Hepatocyte (in vitro differentiated cells): ENCODE data around the gene OBI1. TPM values are rescaled to one million over a fixed set of nuclear protein-coding genes. Genes with fewer than 3 reads are reported as not detected.

Experiments used
- DNase-seq: peaks from one replicate; pipeline ENCODE4 v3.0.0-alpha.2; 2016; ENCODE audit warnings: low spot score
- H2AFZ ChIP-seq: fragments of 200-600 bp; sonication (generic); 2 replicates; pipeline ENCODE4 v1.6.0; 2016; ENCODE audit warnings: antibody characterized with exemption, mild to moderate bottlenecking
- H3K27ac ChIP-seq: fragments of 200-600 bp; sonication (generic); 2 replicates; pipeline ENCODE4 v1.5.1; 2016; ENCODE audit warnings: mild to moderate bottlenecking
- H3K27me3 ChIP-seq: fragments of 200-600 bp; sonication (generic); 2 replicates; pipeline ENCODE4 v1.6.1; 2016
- H3K36me3 ChIP-seq: fragments of 200-600 bp; sonication (generic); replicated peaks from 2 replicates; pipeline ENCODE4 v1.5.1; 2016; ENCODE audit warnings: low read depth; ENCODE audit not compliant: insufficient read depth
- H3K4me1 ChIP-seq: fragments of 200-600 bp; sonication (generic); 2 replicates; pipeline ENCODE4 v1.5.1; 2016; ENCODE audit warnings: mild to moderate bottlenecking, moderate library complexity; ENCODE audit not compliant: insufficient read depth
- H3K4me2 ChIP-seq: fragments of 200-600 bp; sonication (generic); 2 replicates; pipeline ENCODE4 v1.6.0; 2016
- H3K4me3 ChIP-seq: fragments of 200-600 bp; sonication (generic); 2 replicates; pipeline ENCODE4 v1.5.1; 2016; ENCODE audit warnings: mild to moderate bottlenecking
- H3K79me2 ChIP-seq: fragments of 200-600 bp; sonication (generic); 2 replicates; pipeline ENCODE4 v1.6.0; 2017; ENCODE audit warnings: mild to moderate bottlenecking
- H3K9me2 ChIP-seq: fragments of 200-600 bp; sonication (generic); replicated peaks from 2 replicates; pipeline ENCODE4 v1.6.0; 2017; ENCODE audit warnings: mild to moderate bottlenecking; ENCODE audit not compliant: insufficient read depth
- H3K9me3 ChIP-seq: fragments of 200-600 bp; sonication (generic); 2 replicates; pipeline ENCODE4 v1.5.1; 2016; ENCODE audit warnings: low read depth, mild to moderate bottlenecking
- H4K20me1 ChIP-seq: fragments of 200-600 bp; sonication (generic); 2 replicates; pipeline ENCODE4 v1.6.0; 2016; ENCODE audit warnings: mild to moderate bottlenecking; ENCODE audit not compliant: insufficient read depth, poor library complexity, severe bottlenecking
- CTCF ChIP-seq: fragments of 200-600 bp; sonication (generic); IDR thresholded peaks from 2 replicates; pipeline ENCODE4 v1.5.1; 2016; ENCODE audit warnings: antibody characterized with exemption, mild to moderate bottlenecking; ENCODE audit not compliant: poor library complexity
- EZH2 ChIP-seq: fragments of 200-600 bp; sonication (generic); IDR thresholded peaks from 2 replicates; pipeline ENCODE4 v1.6.1; 2016; ENCODE audit warnings: antibody characterized with exemption, mild to moderate bottlenecking, borderline replicate concordance
- EZH2phosphoT487 ChIP-seq: fragments of 200-600 bp; sonication (generic); IDR thresholded peaks from one replicate; pipeline ENCODE4 v1.6.1; 2018; ENCODE audit warnings: antibody characterized with exemption, mild to moderate bottlenecking, low read depth, moderate library complexity; ENCODE audit not compliant: unreplicated experiment, severe bottlenecking
- WGBS: methylation state at CpG from one replicate; pipeline ENCODE4 v1.1.6; 2016; ENCODE audit warnings: low lambda C conversion rate; ENCODE audit errors: missing lambda C conversion rate; 5-methylcytosine and 5-hydroxymethylcytosine counted together
- polyA plus RNA-seq: library from polyadenylated mRNA; unstranded; fragments of >200 nt; fragmentation: Nextera tagmentation; extraction: Ambion mirVana; gene quantifications from 2 replicates; pipeline ENCODE4 v1.2.1, GENCODE V29; 2016
- total RNA-seq: library from RNA; depleted of rRNA; stranded (reverse); fragments of >200 nt; gene quantifications from 2 replicates; pipeline ENCODE4 v1.2.3, GENCODE V29; 2014

Gene OBI1
- total and polyA plus RNA-seq, 2 experiments from 2014 or later, result 5.3 to 17.6 TPM

- Histone ChIP-seq H3K27me3 (no peaks in the 10 kb centered on the region), H2AFZ (no peak overlapping the region), H3K36me3 (no peaks in the 10 kb centered on the region), H3K27ac (no peak overlapping the region), H3K4me1 (no peaks in the 10 kb centered on the region), H3K4me2 (no peak overlapping the region), H3K79me2 (peaks cover 2% of the 10 kb centered on the region), H3K4me3 (no peak overlapping the region), H4K20me1 (no peaks in the 10 kb centered on the region), H3K9me2 (no peaks in the 10 kb centered on the region), H3K9me3 (no peaks in the 10 kb centered on the region)
- TF ChIP-seq EZH2 (no peak), CTCF (no peak), EZH2phosphoT487 (no peak)
- 88% methylated on average over 4 of the region's 4 CpGs for WGBS
- no peak for DNase-seq
Measured at GRCh38 chr13:78632996-78633395, 26.0 kb downstream of the OBI1 start.

GRCh38 chr13:78631077-78631476 is 27.9 kb downstream of the OBI1 start:
- H3K79me2 ChIP-seq, result peaks cover 2% of the 10 kb centered on the region
- H3K4me2 ChIP-seq, result no peak overlapping the region
- H3K27ac ChIP-seq, result no peak overlapping the region
- H3K4me3 ChIP-seq, result no peak overlapping the region
- H3K36me3 ChIP-seq, result no peaks in the 10 kb centered on the region
- no peaks in the 10 kb centered on the region for H3K4me1 ChIP-seq
- no peaks in the 10 kb centered on the region for H3K9me2 ChIP-seq
- H3K9me3 ChIP-seq, result no peaks in the 10 kb centered on the region
- H4K20me1 ChIP-seq, result no peaks in the 10 kb centered on the region
- TF ChIP-seq CTCF (no peak), EZH2 (no peak), EZH2phosphoT487 (no peak)
- DNase-seq, result peak; percentile 19
- WGBS, result 59% methylated on average over 1 of the region's 1 CpG
- no peak overlapping the region for H2AFZ ChIP-seq
- H3K27me3 ChIP-seq, result no peaks in the 10 kb centered on the region

GRCh38 chr13:78630511-78630910 is 28.4 kb downstream of the OBI1 start:
- peaks cover 2% of the 10 kb centered on the region for H3K79me2 ChIP-seq
- H3K9me3 ChIP-seq, result no peaks in the 10 kb centered on the region
- TF ChIP-seq EZH2phosphoT487 (no peak), CTCF (no peak), EZH2 (no peak)
- DNase-seq, result no peak
- H4K20me1 ChIP-seq, result no peaks in the 10 kb centered on the region
- no peaks in the 10 kb centered on the region for H3K27me3 ChIP-seq
- WGBS, result 88% methylated on average over 1 of the region's 1 CpG
- no peaks in the 10 kb centered on the region for H3K9me2 ChIP-seq
- H3K27ac ChIP-seq, result no peak overlapping the region
- H3K4me2 ChIP-seq, result no peak overlapping the region
- H2AFZ ChIP-seq, result no peak overlapping the region
- H3K4me1 ChIP-seq, result no peaks in the 10 kb centered on the region
- no peaks in the 10 kb centered on the region for H3K36me3 ChIP-seq
- no peak overlapping the region for H3K4me3 ChIP-seq

- Histone ChIP-seq H3K36me3 (no peaks in the 10 kb centered on the region), H3K4me2 (no peak overlapping the region), H3K9me3 (no peaks in the 10 kb centered on the region), H3K9me2 (no peaks in the 10 kb centered on the region), H2AFZ (no peak overlapping the region), H4K20me1 (no peaks in the 10 kb centered on the region), H3K4me1 (no peaks in the 10 kb centered on the region), H3K27me3 (no peaks in the 10 kb centered on the region), H3K79me2 (peaks cover 4% of the 10 kb centered on the region), H3K27ac (no peak overlapping the region), H3K4me3 (no peak overlapping the region)
- 76% methylated on average over 2 of the region's 2 CpGs for WGBS
- no peak for DNase-seq
- TF ChIP-seq CTCF (no peak), EZH2 (no peak), EZH2phosphoT487 (no peak)
Measured at GRCh38 chr13:78625384-78625783, 33.6 kb downstream of the OBI1 start.
